GM23248 (cell line): ENCODE data around the gene TPM2.

ENCODE experiments used
- EZH2 ChIP-seq: fragments of 200-600 bp; sonication (generic); IDR thresholded peaks from 2 replicates; pipeline ENCODE4 v1.6.1; 2018; ENCODE audit warnings: antibody characterized with exemption, mild to moderate bottlenecking; ENCODE audit not compliant: insufficient read depth, poor library complexity, severe bottlenecking
- EZH2phosphoT487 ChIP-seq: fragments of 200-600 bp; sonication (generic); IDR thresholded peaks from 2 replicates; pipeline ENCODE4 v1.6.1; 2018; ENCODE audit warnings: antibody characterized with exemption, moderate library complexity, mild to moderate bottlenecking, low read depth; ENCODE audit not compliant: insufficient read depth

DNA sequence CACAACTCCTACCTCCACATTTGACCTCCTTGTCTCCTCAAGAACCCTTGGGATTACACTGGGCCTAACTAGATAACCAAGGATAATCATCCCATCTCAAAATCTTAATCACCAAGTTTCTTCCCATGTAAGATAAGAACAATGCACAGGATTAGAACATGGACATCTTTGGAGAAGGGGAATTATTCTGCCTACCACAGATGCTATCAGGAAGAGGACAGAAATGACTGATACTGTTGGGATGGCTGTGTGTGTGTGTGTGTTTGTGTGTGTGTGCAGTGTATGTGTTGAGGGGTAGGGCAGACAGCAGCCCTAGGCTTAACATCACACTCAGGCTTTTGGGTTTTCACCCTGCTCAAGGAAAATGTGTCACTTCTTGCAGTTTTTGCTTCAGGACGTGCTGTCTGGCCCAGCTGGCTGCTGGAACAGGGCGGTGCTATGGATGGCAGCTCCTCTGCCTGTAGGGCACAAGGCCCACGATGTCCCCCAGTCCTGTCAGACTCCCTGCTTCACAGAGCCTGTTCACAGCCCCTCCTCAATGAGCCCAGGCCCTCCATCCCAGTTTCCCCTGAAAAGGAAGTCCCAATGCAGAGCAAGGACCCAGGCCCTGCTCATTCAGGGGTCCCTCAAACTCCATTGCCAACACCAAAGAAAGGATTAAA is 8.3 kb downstream of the TPM2 start:
- TF ChIP-seq EZH2 (no peak), EZH2phosphoT487 (no peak)
